WI38 (cell line): ENCODE results near the gene PSMG1.

ENCODE experiments used
- H3K4me3 ChIP-seq: 2 replicates; pipeline ENCODE4 v1.5.1; 2011; ENCODE audit warnings: low read depth, mild to moderate bottlenecking, control low read depth, low read length
- CTCF ChIP-seq: IDR thresholded peaks from 2 replicates; pipeline ENCODE4 v1.5.1; 2012; ENCODE audit warnings: low read depth, mild to moderate bottlenecking, control low read depth, low read length

Gene PSMG1

GRCh38 chr21:39182016-39182415 is 1.2 kb downstream of the PSMG1 start:
- peak overlapping the region; percentile 89 for H3K4me3 ChIP-seq
- no peak for TF ChIP-seq CTCF

GRCh38 chr21:39181205-39181818 is 1.9 kb downstream of the PSMG1 start:
- H3K4me3 ChIP-seq: no peak overlapping the region
- no peak for TF ChIP-seq CTCF

GRCh38 chr21:39180429-39181019 is 2.7 kb downstream of the PSMG1 start:
- TF ChIP-seq CTCF: no peak
- no peak overlapping the region for H3K4me3 ChIP-seq

GRCh38 chr21:39178421-39178820 is 4.8 kb downstream of the PSMG1 start:
- TF ChIP-seq CTCF: no peak
- no peak overlapping the region for H3K4me3 ChIP-seq

- TF ChIP-seq CTCF: no peak
- H3K4me3 ChIP-seq: no peak overlapping the region
These were observed 7.0 kb downstream of the PSMG1 start for GRCh38 chr21:39176271-39176709.

GRCh38 chr21:39175665-39176064 is 7.6 kb downstream of the PSMG1 start:
- no peak for TF ChIP-seq CTCF
- no peak overlapping the region for H3K4me3 ChIP-seq

- peak; percentile 19; the same call in 1 of the 2 replicates for TF ChIP-seq CTCF
- no peak overlapping the region for H3K4me3 ChIP-seq
These were observed 8.1 kb downstream of the PSMG1 start for GRCh38 chr21:39175154-39175553.
